IMR-90 (cell line): Measurements from ENCODE around the gene TGM6. TPM values are rescaled to one million over a fixed set of nuclear protein-coding genes. Genes with fewer than 3 reads are reported as not detected.

Experiments used
- ATAC-seq: fragments of 200-7000 bp; cut with Tn5 transposase; 2 replicates; pipeline ENCODE4 v1.9.1; 2020; ENCODE audit warnings: low read depth, mild to moderate bottlenecking, moderate library complexity
- BruUV-seq: library from RNA; stranded (reverse); fragments of 400-500 nt; replicated peaks from 2 replicates; lab custom pipeline; 2021; lab: Mats Ljungman, UMichigan
- CTCF ChIA-PET: fragments of 300-600 bp; formaldehyde crosslinking; extraction: SDS; loops from one replicate; lab custom pipeline; 2021; ENCODE audit warnings: antibody characterized with exemption; lab: Yijun Ruan, JAX
- POLR2A ChIA-PET: fragments of 300-600 bp; sonication (Branson Sonifier 250); formaldehyde crosslinking; loops from one replicate; lab custom pipeline; 2022; ENCODE audit warnings: antibody characterized with exemption; ENCODE audit not compliant: unreplicated experiment; lab: Charles Lee
- DNase-seq: peaks from one replicate; pipeline ENCODE4 v3.0.0; 2013
- H2AFZ ChIP-seq: replicated peaks from 2 replicates; pipeline ENCODE3; 2013; ENCODE audit warnings: low read length, mild to moderate bottlenecking; ENCODE audit not compliant: poor library complexity
- H2AK5ac ChIP-seq: 2 replicates; pipeline ENCODE4 v1.6.1; 2013; ENCODE audit warnings: low read depth, low read length, inconsistent platforms
- H2AK9ac ChIP-seq: replicated peaks from 2 replicates; pipeline ENCODE3; 2013; ENCODE audit warnings: mild to moderate bottlenecking, low read depth, low read length, moderate library complexity; ENCODE audit not compliant: poor library complexity
- H2BK120ac ChIP-seq: 2 replicates; pipeline ENCODE4 v1.6.1; 2013; ENCODE audit warnings: low read depth, low read length, inconsistent platforms
- H2BK15ac ChIP-seq: 3 replicates; pipeline ENCODE4 v1.6.1; 2013; ENCODE audit warnings: low read depth, low read length, inconsistent platforms
- H2BK20ac ChIP-seq: 2 replicates; pipeline ENCODE4 v1.6.1; 2013; ENCODE audit warnings: low read depth, mild to moderate bottlenecking, inconsistent platforms, low read length, moderate library complexity
- H2BK5ac ChIP-seq: 2 replicates; pipeline ENCODE4 v1.6.1; 2013; ENCODE audit warnings: mild to moderate bottlenecking, low read depth, low read length, inconsistent platforms; ENCODE audit not compliant: poor library complexity, severe bottlenecking
- H3K14ac ChIP-seq: replicated peaks from 2 replicates; pipeline ENCODE4 v1.6.1; 2013; ENCODE audit warnings: low read depth, low read length, inconsistent platforms
- H3K18ac ChIP-seq: 2 replicates; pipeline ENCODE4 v1.6.1; 2013; ENCODE audit warnings: low read depth, low read length, control low read depth
- H3K23ac ChIP-seq: 2 replicates; pipeline ENCODE4 v1.6.1; 2013; ENCODE audit warnings: low read depth, low read length, inconsistent platforms
- H3K27ac ChIP-seq: 2 replicates; pipeline ENCODE4 v1.5.1; 2013; ENCODE audit warnings: mild to moderate bottlenecking, control low read depth, low read length; ENCODE audit not compliant: insufficient read depth
- H3K27me3 ChIP-seq: 2 replicates; pipeline ENCODE4 v1.6.1; 2013; ENCODE audit warnings: low read length; ENCODE audit not compliant: control insufficient read depth, insufficient read depth
- H3K36me3 ChIP-seq: 2 replicates; pipeline ENCODE4 v1.6.1; 2013; ENCODE audit warnings: low read length, mixed read lengths; ENCODE audit not compliant: control insufficient read depth, insufficient read depth
- H3K4ac ChIP-seq: 2 replicates; pipeline ENCODE4 v1.6.1; 2013; ENCODE audit warnings: low read depth, low read length, inconsistent platforms
- H3K4me1 ChIP-seq: 2 replicates; pipeline ENCODE4 v1.6.1; 2013; ENCODE audit warnings: low read length, mixed read lengths; ENCODE audit not compliant: control insufficient read depth, insufficient read depth
- H3K4me2 ChIP-seq: 2 replicates; pipeline ENCODE4 v1.6.1; 2013; ENCODE audit warnings: low read depth, mild to moderate bottlenecking, control low read depth, low read length, moderate library complexity
- H3K4me3 ChIP-seq: 2 replicates; pipeline ENCODE4 v1.5.1; 2013; ENCODE audit warnings: low read depth, mild to moderate bottlenecking, control low read depth, low read length, moderate library complexity; ENCODE audit not compliant: insufficient read depth
- H3K56ac ChIP-seq: 2 replicates; pipeline ENCODE4 v1.6.1; 2013; ENCODE audit warnings: low read length, inconsistent platforms; ENCODE audit not compliant: insufficient read depth; ENCODE audit errors: extremely low read depth
- H3K79me1 ChIP-seq, 2 experiments: 2 replicates each; pipeline ENCODE4 v1.6.1; 2013; ENCODE audit warnings: low read length in 2 of 2, inconsistent platforms in 1 of 2, low read depth in 1 of 2
- H3K9ac ChIP-seq: 2 replicates; pipeline ENCODE4 v1.6.1; 2013; ENCODE audit warnings: low read depth, low read length, control low read depth
- H3K9me1 ChIP-seq: 2 replicates; pipeline ENCODE4 v1.6.1; 2013; ENCODE audit warnings: low read length, inconsistent platforms; ENCODE audit not compliant: insufficient read depth
- H3K9me3 ChIP-seq: 2 replicates; pipeline ENCODE4 v1.6.1; 2013; ENCODE audit warnings: low read length; ENCODE audit not compliant: control insufficient read depth, insufficient read depth
- H4K20me1 ChIP-seq: 2 replicates; pipeline ENCODE4 v1.6.1; 2013; ENCODE audit warnings: low read length, inconsistent platforms; ENCODE audit not compliant: insufficient read depth
- H4K5ac ChIP-seq: 2 replicates; pipeline ENCODE4 v1.6.1; 2013; ENCODE audit warnings: mild to moderate bottlenecking, low read depth, low read length, control low read depth
- H4K8ac ChIP-seq, 2 experiments: 2 replicates each; pipeline ENCODE4 v1.6.1; 2013; ENCODE audit warnings: low read depth in 2 of 2, low read length in 2 of 2, control low read depth in 1 of 2, inconsistent platforms in 1 of 2
- H4K91ac ChIP-seq: 2 replicates; pipeline ENCODE4 v1.6.1; 2013; ENCODE audit warnings: low read depth, low read length, inconsistent platforms; ENCODE audit not compliant: insufficient read depth
- BHLHE40 ChIP-seq: fragments of 150-350 bp; IDR thresholded peaks from 2 replicates; pipeline ENCODE4 v1.6.1; 2016; ENCODE audit warnings: mild to moderate bottlenecking, low read depth, low read length
- CHD1 ChIP-seq: IDR thresholded peaks from 2 replicates; pipeline ENCODE4 v1.6.1; 2012; ENCODE audit warnings: low read depth, low read length, improper control_type of control experiment
- FOS ChIP-seq: fragments of 150-350 bp; IDR thresholded peaks from 2 replicates; pipeline ENCODE4 v1.6.1; 2016; ENCODE audit warnings: low read depth, low read length
- MAFK ChIP-seq: IDR thresholded peaks from 2 replicates; pipeline ENCODE4 v1.6.1; 2012; ENCODE audit warnings: low read depth, low read length, improper control_type of control experiment
- MXI1 ChIP-seq: IDR thresholded peaks from 2 replicates; pipeline ENCODE4 v1.6.1; 2012; ENCODE audit warnings: low read depth, mild to moderate bottlenecking, low read length, moderate library complexity, borderline replicate concordance
- NFE2L2 ChIP-seq: fragments of 150-350 bp; IDR thresholded peaks from 2 replicates; pipeline ENCODE4 v1.6.1; 2016; ENCODE audit warnings: low read depth, mild to moderate bottlenecking, low read length
- POLR2A ChIP-seq: IDR thresholded peaks from 2 replicates; pipeline ENCODE4 v1.6.1; 2012; ENCODE audit warnings: mild to moderate bottlenecking, low read depth, low read length
- RAD21 ChIP-seq: IDR thresholded peaks from 2 replicates; pipeline ENCODE4 v1.6.1; 2012; ENCODE audit warnings: low read length, improper control_type of control experiment
- RCOR1 ChIP-seq: IDR thresholded peaks from 2 replicates; pipeline ENCODE4 v1.6.1; 2012; ENCODE audit warnings: mild to moderate bottlenecking, low read length, improper control_type of control experiment; ENCODE audit not compliant: insufficient replicate concordance
- RFX5 ChIP-seq: IDR thresholded peaks from 2 replicates; pipeline ENCODE4 v1.8.0; 2012; ENCODE audit warnings: low read depth, mild to moderate bottlenecking, low read length, moderate library complexity
- SMC3 ChIP-seq: fragments of 150-350 bp; IDR thresholded peaks from 2 replicates; pipeline ENCODE4 v1.6.1; 2016; ENCODE audit warnings: low read depth, mild to moderate bottlenecking, antibody characterized with exemption, low read length, moderate library complexity
- WGBS, 2 experiments: methylation state at CpG; one replicate each; pipeline versions ENCODE4 v1.1.5 to v1.1.7; 2013; ENCODE audit warnings: missing lambda C conversion rate in 2 of 2; ENCODE audit not compliant: insufficient read length in 1 of 2; ENCODE audit errors: extremely low coverage in 2 of 2; 5-methylcytosine and 5-hydroxymethylcytosine counted together
- dilution Hi-C: fragments of 300-500 bp; cut with HindIII; formaldehyde crosslinking; loops from one replicate; pipeline ENCODE4 v1.14.3; 2018; ENCODE audit warnings: low sequenced_read_pairs; ENCODE audit not compliant: unreplicated experiment
- in situ Hi-C: fragments of 300-500 bp; cut with MboI; formaldehyde crosslinking; loops from 3 replicates; pipeline ENCODE4 v1.14.3; 2019; ENCODE audit warnings: low sequenced_read_pairs, inconsistent platforms, mixed read lengths
- intact Hi-C: fragments of 100-400 bp; cut with micrococcal nuclease; formaldehyde crosslinking; loops from 2 replicates; pipeline ENCODE4 v1.10.0; 2022
- polyA plus RNA-seq, 3 experiments: library from polyadenylated mRNA; depleted of rRNA; stranded (reverse); fragments of >200 nt; gene quantifications; 2 replicates each; pipeline ENCODE4 v1.2.3, GENCODE V29; 2012; ENCODE audit warnings: low replicate concordance in 1 of 3
- total RNA-seq: library from RNA; depleted of rRNA; stranded (reverse); fragments of >200 nt; gene quantifications from 2 replicates; pipeline ENCODE4 v1.2.3, GENCODE V29; 2012
- TF ChIP-seq, protein P1 (sequence below): fragments of 150-350 bp; IDR thresholded peaks from 2 replicates; pipeline ENCODE4 v1.6.1; 2017; ENCODE audit warnings: mild to moderate bottlenecking, antibody characterized with exemption, low read length, low read depth
- TF ChIP-seq, protein P2 (sequence below): conservative IDR thresholded peaks from 2 replicates; pipeline ENCODE4 v1.5.1; 2012; ENCODE audit warnings: mild to moderate bottlenecking, low read depth, low read length, improper control_type of control experiment
- TF ChIP-seq, protein P3 (sequence below): fragments of 150-350 bp; IDR thresholded peaks from 2 replicates; pipeline ENCODE4 v1.6.1; 2016; ENCODE audit warnings: low read depth, mild to moderate bottlenecking, low read length, moderate library complexity, borderline replicate concordance

The TGM6 gene
- total and polyA plus RNA-seq, 2 of the 4 experiments (the other 2 are of a cell fraction), result not detected

DNA sequence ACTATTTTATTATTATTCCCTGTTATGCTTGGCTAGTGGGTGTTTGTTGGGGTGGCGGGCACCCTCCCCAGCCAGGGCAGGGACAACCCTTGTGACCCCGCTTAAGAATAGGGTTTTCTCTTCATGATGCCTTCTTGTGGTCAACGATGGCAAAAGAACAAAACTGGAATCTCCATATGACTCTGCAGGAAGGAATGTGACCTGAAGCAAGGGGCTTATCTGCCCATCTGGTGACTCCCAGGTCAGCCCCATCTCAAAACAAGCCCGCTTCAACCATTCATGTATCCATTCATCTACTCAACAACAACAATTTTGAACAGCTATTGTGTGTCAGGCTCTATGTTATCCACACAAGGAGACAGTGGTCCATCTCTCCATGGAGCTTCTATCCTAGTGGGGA lies 30.9 kb upstream of the TGM6 start:
- POLR2A ChIA-PET, result no interaction called here

More for the DNA sequence above, 30.9 kb upstream of the TGM6 start:
- no peak overlapping the region for H2AFZ ChIP-seq
- dilution Hi-C loops, result no loop called here
- WGBS, 2 experiments, result 60% methylated on average over 1 of the region's 4 CpGs; no CpG with 5 or more reads in 1 of the 2 experiments
- H2BK5ac ChIP-seq, result no peak overlapping the region
- no peak overlapping the region for H4K8ac ChIP-seq
- intact Hi-C loops, result no loop called here
- TF ChIP-seq BHLHE40, result no peak
- no peak for TF ChIP-seq CHD1
- no peak for TF ChIP-seq MAFK
- no peak for TF ChIP-seq SMC3
- no peak for TF ChIP-seq RFX5
- no peak for TF ChIP-seq RCOR1
- TF ChIP-seq, protein P1, sequence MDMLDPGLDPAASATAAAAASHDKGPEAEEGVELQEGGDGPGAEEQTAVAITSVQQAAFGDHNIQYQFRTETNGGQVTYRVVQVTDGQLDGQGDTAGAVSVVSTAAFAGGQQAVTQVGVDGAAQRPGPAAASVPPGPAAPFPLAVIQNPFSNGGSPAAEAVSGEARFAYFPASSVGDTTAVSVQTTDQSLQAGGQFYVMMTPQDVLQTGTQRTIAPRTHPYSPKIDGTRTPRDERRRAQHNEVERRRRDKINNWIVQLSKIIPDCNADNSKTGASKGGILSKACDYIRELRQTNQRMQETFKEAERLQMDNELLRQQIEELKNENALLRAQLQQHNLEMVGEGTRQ, result no peak
- TF ChIP-seq POLR2A, result no peak
- no peak for TF ChIP-seq MXI1
- TF ChIP-seq RAD21, result no peak
- TF ChIP-seq FOS, result no peak
- TF ChIP-seq, protein P2, sequence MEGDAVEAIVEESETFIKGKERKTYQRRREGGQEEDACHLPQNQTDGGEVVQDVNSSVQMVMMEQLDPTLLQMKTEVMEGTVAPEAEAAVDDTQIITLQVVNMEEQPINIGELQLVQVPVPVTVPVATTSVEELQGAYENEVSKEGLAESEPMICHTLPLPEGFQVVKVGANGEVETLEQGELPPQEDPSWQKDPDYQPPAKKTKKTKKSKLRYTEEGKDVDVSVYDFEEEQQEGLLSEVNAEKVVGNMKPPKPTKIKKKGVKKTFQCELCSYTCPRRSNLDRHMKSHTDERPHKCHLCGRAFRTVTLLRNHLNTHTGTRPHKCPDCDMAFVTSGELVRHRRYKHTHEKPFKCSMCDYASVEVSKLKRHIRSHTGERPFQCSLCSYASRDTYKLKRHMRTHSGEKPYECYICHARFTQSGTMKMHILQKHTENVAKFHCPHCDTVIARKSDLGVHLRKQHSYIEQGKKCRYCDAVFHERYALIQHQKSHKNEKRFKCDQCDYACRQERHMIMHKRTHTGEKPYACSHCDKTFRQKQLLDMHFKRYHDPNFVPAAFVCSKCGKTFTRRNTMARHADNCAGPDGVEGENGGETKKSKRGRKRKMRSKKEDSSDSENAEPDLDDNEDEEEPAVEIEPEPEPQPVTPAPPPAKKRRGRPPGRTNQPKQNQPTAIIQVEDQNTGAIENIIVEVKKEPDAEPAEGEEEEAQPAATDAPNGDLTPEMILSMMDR, result no peak
- no peak for TF ChIP-seq NFE2L2
- TF ChIP-seq, protein P3, sequence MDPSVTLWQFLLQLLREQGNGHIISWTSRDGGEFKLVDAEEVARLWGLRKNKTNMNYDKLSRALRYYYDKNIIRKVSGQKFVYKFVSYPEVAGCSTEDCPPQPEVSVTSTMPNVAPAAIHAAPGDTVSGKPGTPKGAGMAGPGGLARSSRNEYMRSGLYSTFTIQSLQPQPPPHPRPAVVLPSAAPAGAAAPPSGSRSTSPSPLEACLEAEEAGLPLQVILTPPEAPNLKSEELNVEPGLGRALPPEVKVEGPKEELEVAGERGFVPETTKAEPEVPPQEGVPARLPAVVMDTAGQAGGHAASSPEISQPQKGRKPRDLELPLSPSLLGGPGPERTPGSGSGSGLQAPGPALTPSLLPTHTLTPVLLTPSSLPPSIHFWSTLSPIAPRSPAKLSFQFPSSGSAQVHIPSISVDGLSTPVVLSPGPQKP, result no peak
- ATAC-seq (no peak), DNase-seq (no peak)
- no peak overlapping the region for H3K14ac ChIP-seq
- no peak overlapping the region for H3K56ac ChIP-seq
- H3K9me1 ChIP-seq, result no peaks in the 10 kb centered on the region
- H3K4me2 ChIP-seq, result no peak overlapping the region
- no peak overlapping the region for H2AK5ac ChIP-seq
- H3K4me1 ChIP-seq, result no peaks in the 10 kb centered on the region
- BruUV-seq, result no TSS peak
- H3K9me3 ChIP-seq, result no peaks in the 10 kb centered on the region
- H4K91ac ChIP-seq, result no peak overlapping the region
- no peak overlapping the region for H3K23ac ChIP-seq
- H2AK9ac ChIP-seq, result no peak overlapping the region
- H3K9ac ChIP-seq, result no peak overlapping the region
- H3K27me3 ChIP-seq, result no peaks in the 10 kb centered on the region
- no peaks in the 10 kb centered on the region for H4K20me1 ChIP-seq
- no peak overlapping the region for H3K4me3 ChIP-seq
- H2BK20ac ChIP-seq, result no peak overlapping the region
- no peak overlapping the region for H3K18ac ChIP-seq
- CTCF ChIA-PET, result no interaction called here
- no peaks in the 10 kb centered on the region for H3K36me3 ChIP-seq
- no peak overlapping the region for H3K27ac ChIP-seq
- in situ Hi-C loops, result no loop called here
- H4K5ac ChIP-seq, result no peak overlapping the region
- H3K4ac ChIP-seq, result no peak overlapping the region
- H2BK15ac ChIP-seq, result no peak overlapping the region
- no peak overlapping the region for H2BK120ac ChIP-seq
- no peaks in the 10 kb centered on the region for H3K79me1 ChIP-seq
